GM21528 (cell line): ENCODE data around the gene DNM2.
"Not testable (repeated sequence)": the region's sequence is repeated elsewhere in the genome, so short reads cannot be mapped to it uniquely, and the experiment has no call there.

Experiments
- ATAC-seq: cut with Tn5 transposase; IDR thresholded peaks from one replicate; pipeline ENCODE4 v1.9.1; 2021; ENCODE audit warnings: mild to moderate bottlenecking, moderate library complexity; ENCODE audit not compliant: unreplicated experiment, low FRiP score

DNM2 gene

GRCh38 chr19:10830931-10831779 is 113.3 kb downstream of the DNM2 start:
- ATAC-seq = no peak

GRCh38 chr19:10831987-10832938 is 114.4 kb downstream of the DNM2 start:
- no peak for ATAC-seq

DNA sequence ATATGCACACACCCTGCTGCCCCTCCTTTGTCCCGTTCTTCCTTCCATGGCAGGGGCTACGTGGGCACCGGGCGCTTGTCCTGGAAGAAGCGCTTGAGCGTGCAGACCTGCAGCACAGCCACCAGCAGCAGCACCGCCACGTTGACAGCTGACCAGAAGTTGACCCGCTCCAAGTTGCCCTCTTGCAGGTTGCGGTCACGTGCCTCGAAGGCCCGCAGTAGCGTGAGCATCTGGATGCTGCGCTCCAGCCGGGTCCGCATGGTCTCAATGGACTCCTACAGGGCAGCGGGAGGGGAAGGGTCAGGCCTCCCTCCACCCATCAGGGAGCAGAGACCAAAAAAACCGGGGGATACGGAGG is 115.0 kb downstream of the DNM2 start:
- ATAC-seq = no peak

GRCh38 chr19:10835089-10835753 is 117.3 kb downstream of the DNM2 start:
- ATAC-seq = no peak

DNA sequence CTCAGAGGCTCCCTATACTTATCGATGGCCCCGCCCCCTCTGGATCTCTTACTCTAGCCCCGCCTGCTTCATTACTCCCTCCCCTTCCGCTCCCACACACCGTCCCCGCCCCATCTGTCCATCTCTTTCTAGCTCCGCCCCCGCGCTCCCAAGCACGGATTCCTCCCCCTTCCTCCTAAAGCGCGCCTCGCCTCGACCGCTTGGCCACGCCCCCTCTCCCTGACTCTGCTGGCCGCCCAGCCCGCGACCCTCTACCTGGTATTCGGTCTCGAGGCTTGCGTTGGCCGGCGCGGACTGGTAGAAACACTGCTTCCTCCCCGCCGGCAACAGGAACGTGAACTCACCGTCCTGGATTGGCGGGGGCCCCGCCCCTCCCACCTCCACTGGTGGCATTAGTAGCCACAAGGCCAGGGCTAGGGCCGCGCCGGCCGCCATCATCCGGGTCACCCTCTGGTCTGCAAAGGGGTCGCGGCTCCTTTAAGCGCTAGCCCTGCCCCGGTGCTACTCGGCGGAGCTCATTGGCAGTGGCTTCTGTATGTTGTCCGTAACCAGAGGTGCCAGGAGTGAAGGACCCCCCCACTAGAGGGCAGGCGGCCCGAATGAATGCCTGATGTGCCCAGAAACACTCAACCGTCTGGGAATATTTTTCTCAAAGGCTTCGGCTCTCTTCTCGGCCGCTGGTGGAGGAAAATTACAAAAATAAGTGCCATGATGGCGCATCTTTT is 118.0 kb downstream of the DNM2 start, which contains the start of gene TMED1:
TMED1 (minus strand) TSS at position 459 of the 725 bp plus-strand sequence; CDS start at position 438, 21 bp downstream.
- peak; percentile 65 for ATAC-seq

DNA sequence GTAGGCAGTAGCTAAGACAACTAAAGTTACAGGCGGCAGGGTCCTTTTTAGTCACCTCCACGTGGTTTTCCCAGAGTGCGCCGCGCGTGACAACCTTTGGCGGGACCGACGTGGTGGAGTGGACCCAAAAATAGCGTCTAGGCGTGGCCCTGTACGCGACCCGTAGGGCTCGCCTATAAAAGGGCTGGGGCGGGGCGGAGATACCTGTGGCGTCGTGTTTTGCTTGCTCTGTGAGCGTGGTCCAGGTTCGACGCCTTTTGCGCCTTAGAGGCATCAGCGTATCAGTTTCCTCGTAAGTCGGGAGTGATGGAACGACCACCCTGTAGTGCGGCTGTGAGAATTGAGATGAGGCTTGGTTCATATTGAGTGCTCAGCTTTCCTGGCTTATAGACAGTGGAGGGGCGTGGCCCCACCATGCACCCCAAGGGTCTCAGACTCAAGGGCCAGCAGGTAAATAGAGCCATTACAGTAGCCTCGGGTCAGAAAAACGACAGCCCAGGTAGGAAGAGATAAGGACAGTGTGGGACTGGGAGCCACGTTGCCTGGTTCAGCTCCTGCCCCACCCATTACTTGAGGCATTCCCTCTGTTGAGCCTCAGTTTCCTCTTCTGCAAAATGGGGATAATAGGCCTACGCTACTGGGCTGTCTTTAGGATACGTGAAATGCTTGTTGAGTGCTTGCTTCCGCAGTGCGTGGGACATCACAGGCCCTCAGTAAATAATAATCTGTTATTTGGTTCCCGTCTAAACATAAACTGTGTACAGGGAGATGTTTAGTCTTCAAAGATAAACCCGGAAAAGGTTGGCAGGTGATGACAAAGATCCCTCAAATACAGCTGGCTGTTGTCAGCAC is 118.8 kb downstream of the DNM2 start:
- ATAC-seq = no peak

DNA sequence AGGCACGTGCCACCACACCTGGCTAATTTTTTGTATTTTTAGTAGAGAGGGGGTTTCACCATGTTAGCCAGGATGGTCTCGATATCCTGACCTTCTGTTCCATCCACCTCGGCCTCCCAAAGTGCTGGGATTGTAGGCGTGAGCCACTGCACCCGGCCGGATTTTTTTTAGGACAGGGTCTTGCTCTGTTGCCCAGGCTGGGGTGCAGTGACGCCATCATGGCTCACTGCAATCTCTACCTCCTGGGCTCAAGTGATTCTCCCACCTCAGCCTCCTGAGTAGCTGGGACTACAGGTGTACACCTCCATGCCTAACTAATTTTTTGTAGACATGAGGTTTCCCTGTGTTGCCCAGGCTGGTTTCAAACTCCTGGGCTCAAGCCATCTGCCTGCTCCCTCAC is 119.8 kb downstream of the DNM2 start:
- not testable (repeated sequence) for ATAC-seq

- no peak for ATAC-seq
Measured at GRCh38 chr19:10838377-10838776, 120.5 kb downstream of the DNM2 start.

GRCh38 chr19:10839114-10840050 is 121.5 kb downstream of the DNM2 start:
- ATAC-seq = no peak

DNA sequence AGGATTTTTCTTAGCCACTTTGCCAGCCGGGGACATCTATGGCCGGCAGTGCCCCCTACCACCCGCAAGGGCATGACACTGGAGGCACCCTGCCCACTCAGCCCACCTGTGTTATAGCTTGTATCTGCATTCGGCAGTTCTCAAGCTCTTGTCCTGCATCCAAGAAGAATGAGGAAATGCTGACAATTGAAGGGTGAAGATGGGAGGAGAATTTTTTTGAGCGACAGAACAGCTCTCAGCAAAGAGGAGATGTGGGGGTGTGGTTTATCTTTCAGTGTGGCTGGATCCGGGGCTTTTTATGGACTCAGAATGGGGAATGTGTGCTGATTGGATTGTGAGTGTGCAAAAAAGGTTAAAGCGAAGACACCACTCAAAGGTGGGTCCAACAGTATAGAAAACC is 124.9 kb downstream of the DNM2 start:
- ATAC-seq = no peak

GRCh38 chr19:10846500-10847202 is 128.8 kb downstream of the DNM2 start:
- ATAC-seq = no peak

GRCh38 chr19:10848230-10848856 is 130.5 kb downstream of the DNM2 start, which contains the start of gene C19orf38:
Gene C19orf38, plus strand, starts transcription at chr19:10848415. Its CDS starts 94 bp downstream, at chr19:10848509.
- no peak for ATAC-seq

DNA sequence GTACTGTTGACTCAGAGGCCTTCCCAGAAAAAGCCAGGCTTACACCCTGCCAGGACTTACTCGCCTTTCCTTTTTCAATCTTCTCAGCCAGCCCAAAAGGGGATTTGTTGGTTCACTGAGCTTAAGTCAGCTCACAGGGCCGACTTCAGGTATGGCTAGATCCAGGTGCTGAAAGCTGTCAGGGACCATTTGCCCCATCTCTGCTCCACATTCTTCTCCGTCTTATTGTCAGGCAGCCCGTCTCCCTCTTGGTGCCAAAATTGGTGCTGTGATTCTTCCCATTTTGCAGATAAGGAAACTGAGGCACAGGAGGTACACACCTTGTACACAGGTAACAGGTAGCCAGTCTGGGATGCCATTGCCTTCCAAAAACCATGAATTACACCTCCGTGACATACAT is 132.8 kb downstream of the DNM2 start:
- ATAC-seq = no peak

DNA sequence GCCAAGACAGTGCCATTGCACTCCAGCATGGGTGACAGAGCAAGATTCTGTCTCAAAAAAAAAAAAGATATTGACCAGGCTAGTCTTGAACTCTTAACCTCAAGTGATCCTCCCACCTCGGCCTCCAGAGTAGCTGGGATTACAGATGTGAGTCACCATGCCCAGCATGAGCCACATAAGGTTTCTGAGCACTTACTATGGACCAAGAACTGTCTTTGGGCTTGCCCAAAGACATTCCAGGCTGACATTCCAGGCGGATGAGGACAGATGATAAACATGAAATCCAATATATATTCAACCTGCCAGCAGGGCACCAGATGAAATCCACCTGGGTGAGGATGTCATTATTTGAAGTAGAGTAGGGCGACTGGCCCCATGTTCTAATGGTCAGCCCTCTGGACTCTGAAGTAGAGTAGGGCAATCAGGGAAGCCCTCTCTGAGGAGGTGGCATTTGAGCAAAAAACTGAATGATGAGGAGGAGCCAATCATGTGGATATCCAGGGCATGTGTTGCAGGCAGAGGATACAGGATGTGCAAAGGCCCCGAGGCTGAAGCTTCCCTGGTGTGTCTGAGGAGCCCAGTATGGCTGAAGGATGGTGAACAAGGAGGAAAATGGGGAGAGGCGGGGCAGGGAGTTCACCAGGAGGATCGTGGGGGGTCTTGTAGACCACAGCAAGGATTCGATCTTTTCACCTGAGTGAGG is 134.4 kb downstream of the DNM2 start:
- no peak for ATAC-seq

- ATAC-seq = no peak
Measured at GRCh38 chr19:10852941-10853340, 135.1 kb downstream of the DNM2 start.

DNA sequence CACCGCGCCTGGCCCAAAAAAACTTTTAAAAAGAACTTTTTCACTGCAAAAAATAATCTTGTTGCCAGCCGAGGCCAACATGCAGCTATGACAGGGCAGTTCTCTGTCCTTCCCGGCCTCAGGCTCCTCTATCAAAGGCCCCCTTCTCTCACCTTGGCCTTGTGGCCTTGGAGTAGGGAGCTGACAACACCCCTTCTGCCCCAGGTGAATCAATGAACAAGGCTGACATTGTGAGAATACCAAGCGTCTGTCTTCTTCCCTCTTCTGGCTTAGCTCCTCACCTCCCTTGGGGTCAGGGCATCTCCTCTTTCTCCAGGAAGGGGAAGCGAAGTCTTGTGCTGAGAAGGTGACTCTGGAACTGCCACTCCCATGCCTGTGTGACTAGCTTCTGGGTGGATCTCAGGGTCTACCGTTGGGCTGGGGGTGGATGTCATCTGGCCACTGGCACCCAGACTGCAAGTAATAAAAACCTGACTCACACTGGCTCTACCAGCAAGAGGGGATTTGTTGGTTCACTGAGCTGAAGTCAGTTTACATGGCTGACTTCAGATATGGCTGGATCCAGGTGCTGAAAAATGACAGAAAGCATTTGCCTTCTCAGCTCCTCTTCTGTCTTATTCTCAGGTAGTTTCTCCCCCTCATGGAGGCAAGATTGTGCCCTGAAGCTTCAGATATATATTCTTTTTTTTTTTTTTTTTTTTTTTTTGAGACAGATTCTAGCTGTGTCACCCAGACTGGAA is 136.6 kb downstream of the DNM2 start:
- no peak for ATAC-seq
